Measurements from ENCODE around the gene FA2H.

GRCh38 chr16:74727903-74728302 is 46.7 kb downstream of the FA2H start:
- TF ChIP-seq POLR2A (IDR thresholded peaks at IDR 0.05) (no peak), CTCF (IDR thresholded peaks at IDR 0.05) (no peak)
